ENCODE results near the gene PPP1R3C.

- no peak for TF ChIP-seq CTCF (IDR thresholded peaks at IDR 0.05)
- TF ChIP-seq ZFX (IDR thresholded peaks at IDR 0.05; ENCODE audit: borderline replicate concordance) = no peak
These were observed 34.5 kb downstream of the PPP1R3C start for GRCh38 chr10:91598211-91598977.

All from 22Rv1 (cell line).